ENCODE measurements around the gene LTO1.

Gene LTO1

GRCh38 chr11:69674886-69675714, at the start of gene LTO1:
TSS of gene LTO1 (minus strand) at chr11:69675353. CDS start at chr11:69675239, 114 bp downstream.
- peak; percentile 83 to 91 for DNase-seq

- DNase-seq = no peak
Observed at GRCh38 chr11:69721745-69722144, 46.6 kb upstream of the LTO1 start.

- DNase-seq = no peak
Observed at GRCh38 chr11:69721106-69721505, 46.0 kb upstream of the LTO1 start.

- DNase-seq = no peak
Observed at GRCh38 chr11:69718912-69719311, 43.8 kb upstream of the LTO1 start.

- peak; percentile 43 to 50 for DNase-seq
Observed at GRCh38 chr11:69718147-69718546, 43.0 kb upstream of the LTO1 start.

GRCh38 chr11:69716891-69717747, 42.0 kb upstream of the LTO1 start:
- no peak for DNase-seq

GRCh38 chr11:69716099-69716498, 40.9 kb upstream of the LTO1 start:
- DNase-seq = no peak

- no peak for DNase-seq
Observed at GRCh38 chr11:69715446-69715845, 40.3 kb upstream of the LTO1 start.

GRCh38 chr11:69711822-69712801, 37.0 kb upstream of the LTO1 start:
- no peak for DNase-seq

GRCh38 chr11:69708736-69709401, 33.7 kb upstream of the LTO1 start:
- no peak for DNase-seq

GRCh38 chr11:69707176-69707575, 32.0 kb upstream of the LTO1 start:
- no peak for DNase-seq

- no peak for DNase-seq
Observed at GRCh38 chr11:69705901-69706787, 31.0 kb upstream of the LTO1 start.

GRCh38 chr11:69705351-69705811, 30.2 kb upstream of the LTO1 start:
- DNase-seq = no peak

GRCh38 chr11:69704508-69705253, 29.5 kb upstream of the LTO1 start:
- peak in 1 of 2 experiments; percentile 40 for DNase-seq

- DNase-seq = no peak
Observed at GRCh38 chr11:69703768-69704507, 28.8 kb upstream of the LTO1 start, which contains the start of gene FGF19. TSS of gene FGF19 (minus strand) at chr11:69704022. CDS start at chr11:69703876, 146 bp downstream.

- no peak for DNase-seq
Observed at GRCh38 chr11:69703453-69703767, 28.3 kb upstream of the LTO1 start.

GRCh38 chr11:69702769-69703452, 27.8 kb upstream of the LTO1 start:
- no peak for DNase-seq

- no peak for DNase-seq
Observed at GRCh38 chr11:69702239-69702691, 27.1 kb upstream of the LTO1 start.

All from NCI-H1930 (cell line).